Thoracic aorta (tissue), 2 donors: Measurements from ENCODE around the gene HCN2. TPM values are rescaled to one million over a fixed set of nuclear protein-coding genes. Genes with fewer than 3 reads are reported as not detected.

Experiments used
- ATAC-seq: fragments of 150-250 bp; one replicate; pipeline ENCODE4 v1.8.0; 2017; ENCODE audit warnings: low read depth; ENCODE audit not compliant: insufficient number of reproducible peaks, low FRiP score
- DNase-seq: peaks from one replicate; pipeline ENCODE4 v3.0.0-alpha.2; 2020; ENCODE audit warnings: low spot score
- H3K27ac ChIP-seq, 2 donors: fragments of 200-600 bp; sonication (generic); 1 replicate in 1 of 2; 2 replicates in 1 of 2; pipeline ENCODE4 v1.5.1; 2016; ENCODE audit warnings: mild to moderate bottlenecking in 2 of 2, moderate library complexity in 2 of 2
- H3K27me3 ChIP-seq: fragments of 200-600 bp; sonication (generic); replicated peaks from 2 replicates; pipeline ENCODE4 v1.6.0; 2016; ENCODE audit warnings: mild to moderate bottlenecking; ENCODE audit not compliant: insufficient read depth
- H3K36me3 ChIP-seq: fragments of 200-600 bp; sonication (generic); one replicate; pipeline ENCODE4 v1.5.1; 2016
- H3K4me1 ChIP-seq, 2 donors: fragments of 200-600 bp; sonication (generic); 1 replicate in 1 of 2; 2 replicates in 1 of 2; pipeline versions ENCODE4 v1.5.1 to v1.6.0; 2016; ENCODE audit warnings: low read depth in 2 of 2, mild to moderate bottlenecking in 1 of 2; ENCODE audit not compliant: control insufficient read depth in 1 of 2
- H3K4me3 ChIP-seq: fragments of 200-600 bp; sonication (generic); 2 replicates; pipeline ENCODE4 v1.5.1; 2016; ENCODE audit warnings: mild to moderate bottlenecking
- H3K9me3 ChIP-seq: fragments of 200-600 bp; sonication (generic); 2 replicates; pipeline ENCODE4 v1.5.1; 2016
- CTCF ChIP-seq: fragments of 200-600 bp; sonication (generic); IDR thresholded peaks from one replicate; pipeline ENCODE4 v1.5.1; 2019; ENCODE audit warnings: antibody characterized with exemption
- total RNA-seq, 2 donors: library from RNA; depleted of rRNA; stranded (reverse); fragments of >200 nt; gene quantifications; one replicate each; pipeline versions ENCODE4 v1.1.0 to v1.2.3, GENCODE V29; 2016

The HCN2 gene
- total RNA-seq, 2 donors from 2014 or later: not detected

- Histone ChIP-seq H3K27me3 (no peaks in the 10 kb centered on the region), H3K4me1 (peaks cover 20 to 29% of the 10 kb centered on the region in 2 donors), H3K4me3 (no peak overlapping the region), H3K27ac (no peak overlapping the region), H3K36me3 (peaks cover 39% of the 10 kb centered on the region), H3K9me3 (no peaks in the 10 kb centered on the region)
- TF ChIP-seq CTCF: no peak
- DNase-seq: no peak
- ATAC-seq: no peak
These were observed 10.4 kb upstream of the HCN2 start for GRCh38 chr19:579111-579841.

DNA sequence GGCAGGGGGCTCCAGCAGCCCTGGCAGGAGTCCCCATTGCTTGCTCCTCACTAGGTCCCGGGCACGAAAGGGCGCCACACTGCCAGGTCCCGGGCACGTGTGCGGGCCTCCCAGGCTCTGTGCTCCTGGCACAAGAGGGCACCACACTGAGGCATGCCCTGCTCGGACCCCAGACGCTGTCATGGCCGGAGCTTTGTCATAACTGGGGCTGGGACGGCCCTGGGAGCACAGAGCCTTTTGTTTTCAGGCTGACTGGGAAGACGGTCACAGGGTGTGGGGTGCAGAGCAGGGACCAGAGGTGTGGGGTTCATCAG lies 9.9 kb upstream of the HCN2 start:
- DNase-seq (no peak), ATAC-seq (no peak)
- Histone ChIP-seq H3K4me1 (peaks cover 15 to 24% of the 10 kb centered on the region in 2 donors), H3K36me3 (peaks cover 39% of the 10 kb centered on the region), H3K4me3 (no peak overlapping the region), H3K9me3 (no peaks in the 10 kb centered on the region), H3K27ac (no peak overlapping the region), H3K27me3 (no peaks in the 10 kb centered on the region)
- no peak for TF ChIP-seq CTCF

- H3K36me3 ChIP-seq: peaks cover 39% of the 10 kb centered on the region
- ATAC-seq: no peak
These were observed 9.3 kb upstream of the HCN2 start for GRCh38 chr19:580274-580835.

DNA sequence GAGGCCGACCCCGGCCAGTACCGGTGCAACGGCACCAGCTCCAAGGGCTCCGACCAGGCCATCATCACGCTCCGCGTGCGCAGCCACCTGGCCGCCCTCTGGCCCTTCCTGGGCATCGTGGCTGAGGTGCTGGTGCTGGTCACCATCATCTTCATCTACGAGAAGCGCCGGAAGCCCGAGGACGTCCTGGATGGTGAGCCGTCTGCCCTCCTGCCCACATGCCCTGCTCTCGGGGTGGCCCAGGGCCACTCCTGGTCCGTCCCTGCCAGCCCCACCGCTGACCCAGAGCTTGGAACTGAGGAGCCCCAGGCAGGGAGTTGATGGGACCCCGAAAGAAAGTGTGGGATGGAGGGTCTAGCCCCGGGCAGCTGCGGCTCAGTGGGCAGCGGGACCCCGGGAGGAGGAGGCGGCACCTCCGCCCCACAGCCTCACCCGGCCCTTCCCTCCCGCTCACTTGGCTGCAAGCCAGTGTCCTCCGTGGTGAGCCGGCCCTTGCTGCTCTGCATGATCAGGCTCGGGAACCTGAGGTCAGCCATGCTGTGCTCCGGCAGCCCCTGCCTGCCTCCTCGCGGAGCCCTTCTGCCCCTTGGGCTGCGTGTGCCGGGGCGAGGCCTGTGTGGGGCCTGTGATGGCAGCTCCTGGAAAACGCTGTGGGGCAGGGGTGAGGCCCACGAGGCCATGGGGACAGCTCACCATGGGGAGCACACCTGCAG lies 8.1 kb upstream of the HCN2 start:
- ATAC-seq: no peak
- peaks cover 39% of the 10 kb centered on the region for H3K36me3 ChIP-seq
- no peak for TF ChIP-seq CTCF
- H3K9me3 ChIP-seq: no peaks in the 10 kb centered on the region
- no peak for DNase-seq
- H3K4me1 ChIP-seq: peaks cover 0 to 6% of the 10 kb centered on the region in 2 donors
- no peak overlapping the region for H3K4me3 ChIP-seq
- no peak overlapping the region for H3K27ac ChIP-seq
- no peaks in the 10 kb centered on the region for H3K27me3 ChIP-seq

More at GRCh38 chr19:580274-580835, 9.3 kb upstream of the HCN2 start:
- no peaks in the 10 kb centered on the region for H3K9me3 ChIP-seq
- H3K27ac ChIP-seq: no peak overlapping the region
- no peaks in the 10 kb centered on the region for H3K27me3 ChIP-seq
- peaks cover 10 to 18% of the 10 kb centered on the region in 2 donors for H3K4me1 ChIP-seq
- DNase-seq: no peak
- no peak for TF ChIP-seq CTCF
- no peak overlapping the region for H3K4me3 ChIP-seq

DNA sequence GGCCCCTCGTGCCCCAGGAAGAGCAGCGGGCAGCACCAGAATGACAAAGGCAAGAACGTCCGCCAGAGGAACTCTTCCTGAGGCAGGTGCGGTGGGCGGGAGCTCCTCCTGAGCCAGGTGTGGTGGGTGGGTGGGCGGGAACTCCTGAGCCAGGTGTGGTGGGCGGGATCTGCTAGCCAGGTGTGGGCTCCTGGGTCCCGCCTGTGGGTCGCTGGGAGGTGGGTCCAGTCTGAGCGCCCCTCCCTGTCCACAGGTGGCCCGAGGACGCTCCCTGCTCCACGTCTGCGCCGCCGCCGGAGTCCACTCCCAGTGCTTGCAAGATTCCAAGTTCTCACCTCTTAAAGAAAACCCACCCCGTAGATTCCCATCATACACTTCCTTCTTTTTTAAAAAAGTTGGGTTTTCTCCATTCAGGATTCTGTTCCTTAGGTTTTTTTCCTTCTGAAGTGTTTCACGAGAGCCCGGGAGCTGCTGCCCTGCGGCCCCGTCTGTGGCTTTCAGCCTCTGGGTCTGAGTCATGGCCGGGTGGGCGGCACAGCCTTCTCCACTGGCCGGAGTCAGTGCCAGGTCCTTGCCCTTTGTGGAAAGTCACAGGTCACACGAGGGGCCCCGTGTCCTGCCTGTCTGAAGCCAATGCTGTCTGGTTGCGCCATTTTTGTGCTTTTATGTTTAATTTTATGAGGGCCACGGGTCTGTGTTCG lies 7.0 kb upstream of the HCN2 start:
- no peak for ATAC-seq
- H3K27me3 ChIP-seq: no peaks in the 10 kb centered on the region
- no peak for TF ChIP-seq CTCF
- H3K9me3 ChIP-seq: no peaks in the 10 kb centered on the region
- H3K27ac ChIP-seq: no peak overlapping the region
- no peak overlapping the region for H3K4me3 ChIP-seq
- H3K4me1 ChIP-seq: no peaks in the 10 kb centered on the region
- no peak for DNase-seq
- H3K36me3 ChIP-seq: peaks cover 39% of the 10 kb centered on the region
